Suppressor macrophage treated with lipopolysaccharide for 4 hours (primary cell): Measurements from ENCODE around the gene ADM.

Experiments used
- DNase-seq: peaks from one replicate; pipeline ENCODE4 v3.0.0-alpha.2; 2020

Gene ADM

DNA sequence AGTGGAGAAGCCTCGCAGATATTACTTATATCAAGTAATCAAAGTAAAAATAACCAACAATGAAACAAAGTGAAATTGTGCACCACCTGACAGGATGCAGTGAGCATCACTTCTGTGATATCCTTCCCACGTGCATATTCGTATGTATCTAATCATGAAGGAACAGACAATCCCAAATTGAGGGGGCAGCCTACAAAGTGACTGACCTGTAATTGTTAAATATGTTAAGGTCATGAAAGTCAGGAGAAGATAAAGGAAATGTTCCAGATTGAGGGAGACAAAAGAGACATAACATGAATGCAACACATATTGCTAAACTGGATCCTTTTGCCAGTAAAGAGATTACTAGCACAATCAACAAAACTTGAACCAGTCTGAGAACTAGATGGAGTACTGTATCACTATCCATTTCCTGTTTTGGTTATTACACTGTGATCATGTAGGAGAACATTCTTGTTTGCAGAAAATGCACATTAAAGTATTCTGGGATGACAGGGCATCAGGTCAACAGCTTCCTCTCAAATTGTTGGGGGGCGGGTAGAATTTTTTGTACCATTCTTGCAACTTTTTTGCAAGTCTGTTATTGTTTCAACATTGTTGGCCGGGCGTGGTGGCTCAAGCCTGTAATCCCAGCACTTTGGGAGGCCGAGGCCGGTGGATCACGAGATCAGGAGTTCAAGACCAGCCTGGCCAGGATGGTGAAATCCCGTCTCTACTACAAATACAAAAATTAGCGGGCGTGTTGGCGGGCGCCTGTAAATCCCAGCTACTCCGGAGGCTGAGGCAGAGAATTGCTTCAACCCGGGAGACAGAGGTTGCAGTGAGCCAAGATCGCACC lies 12.9 kb upstream of the ADM start:
- peak; percentile 55 for DNase-seq

DNA sequence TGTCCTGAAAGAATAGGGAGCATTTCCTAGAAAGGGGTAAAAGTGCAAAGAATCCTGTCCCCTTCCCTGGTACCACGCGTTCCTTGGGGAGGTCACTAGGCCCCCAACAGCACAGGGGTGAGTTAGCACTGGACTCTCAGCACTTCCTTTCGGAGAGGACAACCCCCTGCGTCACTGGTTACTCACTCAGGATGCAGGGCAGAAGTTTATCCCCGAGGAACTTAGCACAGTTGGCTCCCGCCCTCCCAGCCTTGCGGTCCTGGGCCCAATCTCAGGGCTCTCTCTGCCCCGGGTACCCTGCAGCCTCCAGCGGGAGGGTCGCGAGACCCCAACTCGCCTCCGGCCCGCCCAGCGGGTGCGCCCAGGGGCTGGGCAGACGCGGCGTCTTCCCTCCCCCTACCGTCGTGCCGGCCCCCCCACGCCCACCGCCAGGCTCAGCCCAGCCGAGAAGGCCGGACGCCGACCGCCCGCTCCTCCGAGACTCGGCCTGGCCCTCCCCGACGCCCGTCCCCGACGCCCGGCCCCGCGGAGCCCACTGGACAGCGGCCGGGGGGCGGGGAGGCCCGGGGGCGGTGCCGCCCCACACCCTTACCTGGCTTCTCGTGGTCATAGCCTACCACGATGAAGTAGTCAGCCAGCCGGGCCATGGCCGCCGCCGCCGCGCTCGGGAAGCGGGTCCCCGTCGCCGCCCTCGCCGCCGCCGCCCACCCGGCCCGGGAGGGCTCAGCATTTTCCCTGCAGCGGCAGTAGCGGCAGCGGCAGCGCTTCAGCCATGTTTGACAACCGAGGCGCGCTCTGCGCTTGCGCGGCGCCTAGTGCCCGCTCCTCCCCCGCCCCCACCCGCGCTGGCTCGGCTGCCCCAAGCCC lies 11.2 kb upstream of the ADM start, which contains the start of gene SBF2:
Gene SBF2, minus strand, starts transcription at position 797 of the 867 bp plus-strand sequence. Its CDS starts 150 bp downstream, at position 647.
- DNase-seq, result peak; percentile 94

DNA sequence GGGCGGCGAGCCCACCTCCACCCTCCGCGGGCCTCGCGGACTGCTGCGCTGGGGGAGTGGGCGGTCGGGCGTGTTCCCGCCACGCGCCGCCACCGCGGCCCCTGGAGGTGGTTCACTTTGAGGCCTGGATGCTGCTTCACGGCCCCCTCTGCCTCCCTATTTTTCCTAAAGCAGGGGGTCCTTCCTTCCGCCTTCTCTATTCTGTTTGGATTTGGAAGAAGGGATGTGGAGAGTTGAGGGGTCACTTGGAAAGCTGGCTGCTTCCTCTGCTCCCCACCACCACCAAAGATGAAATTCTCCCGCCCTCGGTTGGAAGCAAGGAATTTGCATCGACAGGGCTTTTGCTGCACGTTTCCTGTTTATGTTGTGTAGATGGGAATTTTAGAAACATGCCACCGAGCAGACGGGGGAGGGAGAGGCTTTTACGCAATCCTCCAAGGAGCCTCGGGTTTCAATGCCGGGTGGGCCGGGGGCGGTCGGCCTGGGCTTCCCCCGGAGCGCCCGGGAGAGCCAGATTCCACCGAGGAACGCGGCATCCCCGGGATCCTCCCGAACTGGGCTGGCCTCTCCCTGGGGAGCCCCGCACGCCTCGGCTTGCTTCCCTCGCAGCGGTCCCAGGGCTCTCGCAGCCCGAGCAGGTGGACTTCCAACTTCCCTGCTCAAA lies 10.5 kb upstream of the ADM start:
- DNase-seq, result peak; percentile 84

DNA sequence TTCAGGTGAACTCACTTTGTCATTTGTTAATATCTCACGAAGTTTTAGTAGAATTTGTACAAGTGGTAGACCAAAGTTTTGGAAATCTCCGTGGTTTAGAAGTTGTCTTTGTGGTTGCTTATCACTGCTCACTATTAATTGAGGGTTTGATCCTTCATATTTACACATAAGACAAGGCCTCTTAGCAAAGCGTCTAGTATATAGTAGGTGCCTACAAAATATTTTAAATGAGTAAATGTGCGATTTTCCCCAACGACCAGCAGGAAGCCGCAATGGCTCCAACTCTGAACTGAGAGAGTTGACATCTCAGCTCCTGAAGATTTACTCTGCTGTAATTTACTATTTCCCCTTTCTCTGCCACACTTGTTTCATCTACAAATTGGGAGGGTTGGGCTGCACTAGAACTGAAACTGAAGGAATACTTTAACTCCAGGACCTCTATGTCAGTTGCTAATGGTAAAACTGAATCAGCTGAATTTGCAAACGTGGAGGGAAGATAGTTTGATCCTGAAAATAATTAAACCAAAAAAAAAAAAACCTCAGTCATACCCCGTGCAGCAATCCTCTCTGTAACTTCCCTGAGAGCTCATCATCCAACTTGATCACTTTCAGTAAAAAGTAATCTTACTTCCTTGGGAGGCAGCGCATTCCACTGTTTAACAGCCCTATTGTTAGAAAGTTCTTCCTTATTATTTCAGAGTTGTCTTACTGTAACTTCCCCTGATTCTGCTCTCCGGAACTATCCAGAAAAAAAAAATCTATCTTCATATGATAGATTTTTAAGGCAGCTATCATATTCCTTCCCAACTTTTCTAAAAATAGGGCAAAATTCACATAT lies 9.6 kb upstream of the ADM start:
- peak; percentile 90 for DNase-seq

DNA sequence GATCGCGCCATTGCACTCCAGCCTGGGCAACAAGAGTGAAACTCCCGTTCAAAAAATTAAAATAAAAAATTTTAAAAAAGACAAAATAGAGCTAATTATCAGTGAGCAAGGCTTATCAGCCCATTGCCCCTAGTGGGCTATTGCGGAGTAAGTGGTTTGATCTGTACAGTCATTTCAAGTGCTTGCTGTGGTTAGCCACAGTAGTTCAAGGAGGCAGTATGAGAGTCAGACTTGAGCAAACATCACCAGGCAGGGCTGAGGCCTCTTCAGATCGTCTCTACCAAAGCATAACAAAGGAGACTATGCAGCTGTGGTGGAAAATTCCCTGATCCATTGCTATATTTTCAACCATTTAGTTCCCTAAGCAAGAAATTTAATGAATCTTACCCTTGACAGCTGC lies 6.5 kb upstream of the ADM start:
- no peak for DNase-seq

DNA sequence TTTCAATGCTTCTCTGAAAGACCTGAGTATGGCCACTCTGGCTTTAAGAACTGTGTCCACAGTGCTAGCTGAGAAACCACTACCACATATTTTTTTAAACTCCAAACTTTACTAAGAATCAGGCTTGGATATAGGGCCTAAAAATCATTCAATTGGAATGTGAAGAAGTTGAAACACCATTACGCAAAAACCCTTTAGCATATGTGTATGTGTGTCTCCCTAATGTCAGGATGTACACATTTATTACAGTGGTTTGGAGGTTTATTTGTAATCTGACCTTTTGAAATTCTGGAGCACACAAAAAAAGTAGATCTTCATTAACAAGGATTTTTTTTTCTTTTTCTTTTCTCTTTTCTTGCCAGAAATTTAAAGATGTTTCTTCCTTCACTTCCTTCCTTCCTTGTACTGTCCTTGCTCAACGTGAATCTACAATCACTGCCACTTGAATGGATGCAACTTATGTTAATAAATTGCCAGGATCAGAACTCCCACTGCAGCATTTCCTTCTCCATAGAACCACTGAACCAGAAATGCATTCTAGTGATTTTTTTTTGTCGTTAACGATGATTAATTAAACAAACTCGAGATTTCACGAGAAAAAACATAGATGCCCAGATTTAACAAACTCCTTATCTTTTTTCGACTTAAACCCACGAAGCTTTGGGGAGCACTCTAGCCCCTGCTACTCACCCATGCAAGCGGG lies 3.1 kb upstream of the ADM start:
- DNase-seq, result no peak

DNA sequence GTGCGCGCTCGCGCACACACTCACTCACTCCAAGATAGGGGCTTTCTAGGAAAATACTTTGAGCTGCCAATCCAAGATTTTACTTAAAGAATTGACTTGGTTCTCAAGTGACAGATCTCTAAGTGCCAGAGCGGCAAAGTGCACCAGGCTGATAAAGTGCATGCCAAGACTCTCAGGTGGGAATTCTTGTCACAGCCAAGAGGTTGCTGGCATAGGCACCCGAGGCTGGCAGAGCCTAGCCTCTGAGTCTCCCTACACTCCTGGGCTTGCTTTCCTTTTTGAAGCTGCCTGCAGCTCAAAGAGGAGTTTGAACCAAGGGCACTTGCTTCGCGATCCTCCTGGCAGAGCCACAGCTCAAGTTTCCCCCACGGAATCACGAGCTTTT lies 2.5 kb upstream of the ADM start:
- DNase-seq, result no peak

DNA sequence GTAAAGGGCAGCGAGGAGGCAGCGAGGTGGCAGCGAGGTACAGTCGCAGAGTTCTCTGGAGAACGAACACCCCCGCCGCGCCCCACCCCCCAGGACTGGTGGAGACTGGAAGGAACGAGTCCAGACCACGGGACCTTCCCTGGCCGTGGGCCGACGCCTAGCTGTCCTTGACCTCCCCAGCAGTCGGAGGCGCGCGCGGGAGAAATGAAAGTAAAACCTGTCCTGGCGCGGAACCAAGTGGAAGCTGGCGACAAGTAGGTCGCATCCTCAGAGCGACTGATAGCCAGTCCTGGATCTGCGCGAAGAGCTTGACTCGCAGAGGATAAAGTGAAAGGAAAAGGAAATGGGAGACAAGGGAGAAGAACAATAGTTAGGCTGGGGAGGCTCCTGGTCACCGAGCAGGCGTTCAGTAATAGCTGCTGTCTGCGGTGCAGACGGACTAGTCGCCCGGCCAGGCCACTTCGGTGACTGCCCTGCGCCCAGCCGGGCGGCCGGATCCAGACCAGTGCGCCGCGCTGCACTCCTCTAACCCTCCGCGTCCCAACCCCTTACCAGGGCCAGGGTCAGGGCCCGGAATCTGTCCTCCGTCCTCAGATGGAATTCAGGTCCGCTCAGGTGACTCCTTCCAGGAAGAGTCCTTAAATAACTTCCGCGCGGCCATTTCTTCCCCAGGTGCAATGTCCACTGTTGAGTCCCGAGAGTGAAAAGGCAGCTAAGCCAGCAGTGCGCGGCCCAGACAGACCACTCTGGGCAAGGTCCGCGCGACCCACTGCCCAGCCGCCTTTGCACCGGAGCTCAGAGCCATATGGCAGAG lies 1.9 kb upstream of the ADM start:
- peak; percentile 95 for DNase-seq

DNA sequence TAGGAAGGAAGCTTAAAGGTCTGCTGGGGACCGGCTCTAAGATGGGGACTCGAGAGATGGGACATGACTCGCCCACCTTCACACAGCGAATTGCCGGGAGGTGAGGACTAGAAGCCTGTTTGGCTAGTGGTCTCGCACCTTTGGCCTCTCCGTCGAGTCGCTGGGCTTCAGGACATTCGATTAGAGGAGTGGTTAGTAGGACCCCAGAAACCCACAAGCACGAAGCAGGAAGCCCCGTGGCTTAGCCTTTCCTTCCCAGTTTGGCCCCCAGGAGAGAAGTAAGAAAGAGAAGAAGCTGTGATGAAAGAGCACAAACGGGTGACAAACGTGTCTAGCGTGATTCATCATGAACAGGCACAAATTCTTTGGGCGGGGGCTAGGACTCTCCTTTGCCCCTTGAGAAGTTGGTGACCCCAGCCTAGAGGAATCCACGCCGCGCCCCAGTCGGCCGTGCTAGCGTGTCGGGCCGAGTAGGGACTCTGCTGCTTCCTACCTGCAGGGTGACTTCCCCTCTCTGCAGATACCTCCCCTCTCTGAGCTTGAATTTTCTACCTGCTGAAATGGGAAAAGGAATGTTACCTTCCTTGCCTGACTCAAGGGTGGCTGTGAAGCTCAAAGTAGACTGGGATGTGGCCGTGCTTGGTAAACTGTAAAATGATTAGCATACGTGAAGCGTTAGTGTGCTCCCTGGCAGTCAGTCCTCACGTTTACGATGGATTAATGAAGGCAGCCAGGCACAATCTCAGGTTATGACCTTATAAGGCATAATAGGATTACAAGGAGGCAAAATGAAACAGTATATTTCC lies 1.1 kb upstream of the ADM start:
- DNase-seq, result peak; percentile 92

DNA sequence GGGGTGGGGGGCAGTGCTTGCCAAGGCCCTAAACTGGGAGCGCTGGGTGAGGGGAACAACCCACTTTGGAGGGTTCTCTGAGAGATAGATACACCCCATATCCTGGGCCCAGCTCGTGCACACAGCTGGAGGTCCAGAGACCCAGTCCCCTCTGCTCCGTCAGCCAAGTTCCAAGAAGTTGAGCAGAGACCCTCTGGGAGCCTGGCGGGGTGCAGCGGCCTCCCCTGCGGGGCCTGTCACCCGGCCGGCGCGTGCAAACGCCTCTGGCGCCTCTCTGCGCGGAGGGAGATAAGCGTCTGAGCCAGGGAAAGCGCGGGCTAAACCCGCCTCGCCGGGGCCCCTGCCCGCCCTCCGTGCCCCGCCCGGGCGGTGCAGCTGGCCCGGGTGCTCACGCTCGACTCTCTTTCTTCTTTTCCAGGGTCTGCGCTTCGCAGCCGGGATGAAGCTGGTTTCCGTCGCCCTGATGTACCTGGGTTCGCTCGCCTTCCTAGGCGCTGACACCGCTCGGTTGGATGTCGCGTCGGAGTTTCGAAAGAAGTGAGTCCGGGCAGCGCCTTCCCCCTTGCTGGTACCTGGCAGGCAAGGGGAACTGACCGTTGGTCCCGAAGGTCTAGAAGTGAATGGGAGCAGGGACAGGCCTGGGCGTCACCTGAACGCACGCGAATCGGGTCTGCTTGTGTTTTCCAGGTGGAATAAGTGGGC lies 540 bp downstream of the ADM start:
- peak; percentile 62 for DNase-seq

DNA sequence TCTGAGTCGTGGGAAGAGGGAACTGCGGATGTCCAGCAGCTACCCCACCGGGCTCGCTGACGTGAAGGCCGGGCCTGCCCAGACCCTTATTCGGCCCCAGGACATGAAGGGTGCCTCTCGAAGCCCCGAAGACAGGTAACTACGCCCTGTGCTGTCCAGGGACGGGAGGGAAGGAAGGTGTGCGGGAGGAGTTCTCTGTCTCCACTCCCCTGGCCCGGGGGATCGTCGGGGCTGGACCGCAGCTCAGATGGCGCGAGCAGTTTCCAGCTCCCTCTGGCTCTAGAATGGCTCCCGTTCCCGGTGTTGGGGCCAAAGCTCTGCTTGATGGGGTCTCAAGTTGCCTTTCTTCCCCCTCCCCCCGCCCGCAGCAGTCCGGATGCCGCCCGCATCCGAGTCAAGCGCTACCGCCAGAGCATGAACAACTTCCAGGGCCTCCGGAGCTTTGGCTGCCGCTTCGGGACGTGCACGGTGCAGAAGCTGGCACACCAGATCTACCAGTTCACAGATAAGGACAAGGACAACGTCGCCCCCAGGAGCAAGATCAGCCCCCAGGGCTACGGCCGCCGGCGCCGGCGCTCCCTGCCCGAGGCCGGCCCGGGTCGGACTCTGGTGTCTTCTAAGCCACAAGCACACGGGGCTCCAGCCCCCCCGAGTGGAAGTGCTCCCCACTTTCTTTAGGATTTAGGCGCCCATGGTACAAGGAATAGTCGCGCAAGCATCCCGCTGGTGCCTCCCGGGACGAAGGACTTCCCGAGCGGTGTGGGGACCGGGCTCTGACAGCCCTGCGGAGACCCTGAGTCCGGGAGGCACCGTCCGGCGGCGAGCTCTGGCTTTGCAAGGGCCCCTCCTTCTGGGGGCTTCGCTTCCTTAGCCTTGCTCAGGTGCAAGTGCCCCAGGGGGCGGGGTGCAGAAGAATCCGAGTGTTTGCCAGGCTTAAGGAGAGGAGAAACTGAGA lies 1.4 kb downstream of the ADM start:
- DNase-seq, result peak; percentile 41

DNA sequence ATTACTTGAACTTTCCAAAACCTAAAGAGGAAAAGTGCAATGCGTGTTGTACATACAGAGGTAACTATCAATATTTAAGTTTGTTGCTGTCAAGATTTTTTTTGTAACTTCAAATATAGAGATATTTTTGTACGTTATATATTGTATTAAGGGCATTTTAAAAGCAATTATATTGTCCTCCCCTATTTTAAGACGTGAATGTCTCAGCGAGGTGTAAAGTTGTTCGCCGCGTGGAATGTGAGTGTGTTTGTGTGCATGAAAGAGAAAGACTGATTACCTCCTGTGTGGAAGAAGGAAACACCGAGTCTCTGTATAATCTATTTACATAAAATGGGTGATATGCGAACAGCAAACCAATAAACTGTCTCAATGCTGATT lies 2.1 kb downstream of the ADM start:
- no peak for DNase-seq

DNA sequence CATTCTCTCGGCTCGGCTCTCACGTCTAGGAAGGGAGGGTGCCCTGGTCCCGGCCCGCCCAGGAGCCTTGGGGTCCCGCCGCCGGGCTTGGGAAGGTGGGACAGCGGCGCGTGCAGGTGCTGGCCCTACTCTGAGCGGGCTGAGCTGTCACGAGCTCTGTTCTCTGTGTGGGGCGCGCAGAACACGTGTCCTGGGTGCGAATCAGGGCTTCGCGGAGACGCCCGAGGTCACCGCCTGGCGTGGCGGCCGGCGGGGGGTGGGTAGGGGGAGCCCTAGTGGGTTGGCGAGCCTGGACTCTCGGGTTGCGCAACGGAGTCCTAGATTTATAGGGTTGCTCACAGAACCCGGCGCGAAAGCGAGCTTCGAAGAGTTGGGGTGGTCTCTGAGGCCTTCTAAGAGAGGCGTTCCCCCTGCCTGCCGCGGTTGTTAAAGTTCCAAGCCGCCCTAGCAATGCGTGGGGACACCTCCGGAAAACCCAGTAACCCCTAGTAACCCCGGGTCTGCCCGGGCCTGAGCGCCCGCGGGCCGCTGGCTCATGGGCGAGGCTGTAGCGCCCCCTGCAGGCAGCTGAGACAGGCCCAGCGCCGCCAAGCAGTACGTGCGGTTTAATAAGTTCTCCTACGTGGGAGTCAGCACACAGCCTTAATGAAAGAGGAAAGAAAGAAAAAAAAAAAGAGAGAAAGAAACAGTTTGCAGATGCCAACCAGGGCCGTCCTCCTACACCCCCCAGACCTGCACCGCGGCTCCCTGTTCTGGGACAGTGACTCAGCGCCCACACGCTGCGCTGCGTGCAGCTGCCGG lies 2.7 kb downstream of the ADM start:
- peak; percentile 96 for DNase-seq

DNA sequence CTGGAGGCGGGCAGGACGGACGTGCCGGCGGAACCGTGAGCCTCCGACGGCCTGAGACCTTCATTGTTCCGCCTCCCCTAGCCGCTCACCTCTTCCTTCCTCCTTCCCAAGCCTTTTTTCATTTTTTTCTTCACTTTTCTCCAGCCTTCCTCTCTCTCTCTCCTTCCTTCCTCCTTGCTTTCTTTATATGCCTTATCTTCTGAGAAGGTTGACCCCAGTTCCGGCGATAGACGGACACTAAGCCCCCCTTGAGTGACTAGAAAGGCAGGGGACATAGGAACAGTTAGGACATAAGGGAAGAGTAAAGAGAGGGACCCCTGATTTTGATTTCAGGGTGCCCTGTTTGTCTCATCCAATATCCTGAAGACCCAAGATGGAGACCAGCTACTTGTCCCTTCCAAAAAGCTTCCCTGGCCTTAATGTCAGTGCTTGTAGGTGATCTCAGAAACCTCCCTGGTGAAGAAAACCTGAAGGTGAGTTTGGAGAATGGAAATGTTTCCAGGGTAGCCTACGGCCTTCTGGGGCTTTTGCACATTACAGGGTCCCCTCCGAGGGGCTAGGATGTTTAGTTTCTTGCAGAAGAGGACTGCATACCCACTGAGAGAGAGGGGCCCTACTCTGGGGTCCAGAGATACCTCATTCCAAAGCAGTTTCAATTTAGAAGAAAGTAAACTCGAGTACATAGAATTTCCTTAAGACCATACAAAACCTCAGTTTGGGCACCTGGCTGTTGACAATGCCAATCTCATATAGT lies 3.5 kb downstream of the ADM start:
- DNase-seq, result no peak

DNA sequence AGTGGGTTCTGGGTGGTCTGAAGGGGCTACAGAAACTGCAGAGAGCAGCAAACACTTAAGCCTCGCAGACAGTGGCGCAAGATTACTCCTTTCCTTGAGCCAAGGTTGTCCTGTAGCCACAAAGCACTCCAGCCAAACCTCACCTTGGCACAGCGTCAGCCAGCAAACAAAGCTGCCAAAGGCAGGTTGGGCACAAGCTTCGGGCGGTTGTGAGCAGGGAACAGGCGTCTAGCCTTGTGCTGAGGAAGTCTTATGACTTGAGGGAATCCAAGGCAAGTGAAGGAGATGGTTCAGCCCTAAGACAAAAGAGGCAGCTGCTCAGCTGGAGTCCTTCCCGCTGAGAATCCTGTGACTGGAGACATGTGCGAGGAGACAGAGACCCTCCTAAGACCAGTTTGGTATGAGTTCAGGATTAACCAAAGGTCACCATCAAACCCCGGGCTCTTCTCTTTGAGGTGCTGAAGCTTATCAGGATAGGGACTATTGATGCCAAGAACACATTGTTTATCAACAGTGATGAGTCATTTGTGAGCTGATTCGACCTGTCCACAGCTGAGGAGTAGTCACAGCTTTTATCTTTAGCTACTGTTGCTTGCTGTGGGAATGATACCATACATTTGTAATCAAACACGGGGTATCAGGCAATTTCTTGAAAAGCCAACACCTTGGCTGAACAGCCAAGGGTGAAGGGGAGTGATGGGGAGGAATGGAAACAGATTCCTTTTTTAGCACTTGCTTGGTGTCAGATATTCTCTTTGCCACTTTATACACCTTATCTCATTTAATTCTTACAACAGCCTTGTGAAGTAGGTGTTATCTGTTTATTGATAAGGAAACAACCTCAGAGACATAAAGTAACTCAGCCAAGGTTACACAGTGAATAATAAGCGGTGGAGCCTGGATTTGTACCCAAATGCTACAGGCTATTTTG lies 4.6 kb downstream of the ADM start:
- DNase-seq, result peak; percentile 54
